Neural cell (in vitro differentiated cells): ENCODE results near the gene RANBP1. TPM values are rescaled to one million over a fixed set of nuclear protein-coding genes. Genes with fewer than 3 reads are reported as not detected.
A peak's percentile ranks its signal among the peaks of the same experiment; 100 is the strongest.

Experiments
- H2AFZ ChIP-seq: fragments of 200-600, 300-800 bp; sonication (generic), shearing (Covaris generic); 2 replicates; pipeline ENCODE4 v1.6.0; 2014; ENCODE audit warnings: low read depth, mild to moderate bottlenecking, antibody characterized with exemption, low read length, moderate library complexity
- H3F3A ChIP-seq: fragments of 200-600 bp; shearing (Covaris generic); 2 replicates; pipeline ENCODE4 v1.6.1; 2016; ENCODE audit warnings: mild to moderate bottlenecking, moderate library complexity, mixed read lengths, antibody characterized with exemption, low read length; ENCODE audit not compliant: insufficient read depth, poor library complexity, severe bottlenecking
- H3K27ac ChIP-seq: fragments of 200-600, 300-800 bp; sonication (generic), shearing (Covaris generic); 2 replicates; pipeline ENCODE4 v1.5.1; 2014; ENCODE audit warnings: mild to moderate bottlenecking, low read length, moderate library complexity
- H3K27me3 ChIP-seq: fragments of 300-800, 200-600 bp; sonication (generic), shearing (Covaris generic); 2 replicates; pipeline ENCODE4 v1.6.0; 2014; ENCODE audit warnings: mild to moderate bottlenecking, low read depth, low read length, moderate library complexity; ENCODE audit not compliant: insufficient read depth
- H3K36me3 ChIP-seq: fragments of 300-800, 200-600 bp; sonication (generic), shearing (Covaris generic); 2 replicates; pipeline ENCODE4 v1.5.1; 2014; ENCODE audit warnings: mild to moderate bottlenecking, antibody characterized with exemption, low read length, moderate library complexity; ENCODE audit not compliant: insufficient read depth
- H3K4me2 ChIP-seq: fragments of 300-800, 200-600 bp; sonication (generic), shearing (Covaris generic); 2 replicates; pipeline ENCODE4 v1.6.0; 2014; ENCODE audit warnings: mild to moderate bottlenecking, low read length
- H3K4me3 ChIP-seq: fragments of 300-800, 200-600 bp; sonication (generic), shearing (Covaris generic); 2 replicates; pipeline ENCODE4 v1.5.1; 2014; ENCODE audit warnings: mild to moderate bottlenecking, low read length, moderate library complexity
- H3K79me2 ChIP-seq: fragments of 200-600 bp; shearing (Covaris generic); replicated peaks from 2 replicates; pipeline ENCODE4 v1.6.0; 2014; ENCODE audit warnings: mild to moderate bottlenecking, low read length, moderate library complexity; ENCODE audit not compliant: insufficient read depth
- H3K9ac ChIP-seq: fragments of 300-800, 200-600 bp; sonication (generic), shearing (Covaris generic); 2 replicates; pipeline ENCODE4 v1.6.1; 2016; ENCODE audit warnings: mild to moderate bottlenecking, low read length, mixed read lengths
- H3K9me2 ChIP-seq: fragments of 200-600 bp; shearing (Covaris generic); 2 replicates; pipeline ENCODE4 v1.6.1; 2016; ENCODE audit warnings: mild to moderate bottlenecking, low read length, mixed read lengths; ENCODE audit not compliant: insufficient read depth
- H3K9me3 ChIP-seq: fragments of 200-600, 300-800 bp; sonication (generic), shearing (Covaris generic); 2 replicates; pipeline ENCODE4 v1.6.1; 2016; ENCODE audit warnings: mild to moderate bottlenecking, mixed run types, low read length, moderate library complexity, mixed read lengths
- H4K20me1 ChIP-seq: fragments of 200-600 bp; shearing (Covaris generic); 2 replicates; pipeline ENCODE4 v1.6.1; 2016; ENCODE audit warnings: mild to moderate bottlenecking, mixed run types; ENCODE audit not compliant: insufficient read depth
- EP300 ChIP-seq: fragments of 450-650 bp; conservative IDR thresholded peaks from 2 replicates; pipeline ENCODE4 v1.6.1; 2014; ENCODE audit warnings: antibody characterized with exemption, mild to moderate bottlenecking, moderate library complexity; ENCODE audit not compliant: poor library complexity, severe bottlenecking
- EZH2 ChIP-seq: fragments of 200-600, 300-800 bp; shearing (Covaris generic), sonication (generic); IDR thresholded peaks from 2 replicates; pipeline ENCODE4 v1.6.1; 2014; ENCODE audit warnings: antibody characterized with exemption, low read length, borderline replicate concordance, mild to moderate bottlenecking; ENCODE audit not compliant: insufficient read depth, poor library complexity, severe bottlenecking
- MXI1 ChIP-seq: fragments of 450-650 bp; conservative IDR thresholded peaks from 2 replicates; pipeline ENCODE4 v1.6.1; 2014; ENCODE audit warnings: antibody characterized with exemption, mild to moderate bottlenecking; ENCODE audit not compliant: poor library complexity, severe bottlenecking
- POLR2AphosphoS5 ChIP-seq: IDR thresholded peaks from 2 replicates; pipeline ENCODE4 v1.6.1; 2012
- RAD21 ChIP-seq: fragments of 450-650 bp; conservative IDR thresholded peaks from 2 replicates; pipeline ENCODE4 v1.6.1; 2014; ENCODE audit warnings: antibody characterized with exemption, mild to moderate bottlenecking, moderate library complexity
- SMC3 ChIP-seq: fragments of 450-650 bp; conservative IDR thresholded peaks from 2 replicates; pipeline ENCODE4 v1.6.1; 2014; ENCODE audit warnings: antibody characterized with exemption, mild to moderate bottlenecking, moderate library complexity; ENCODE audit not compliant: poor library complexity
- TAF1 ChIP-seq: IDR thresholded peaks from 2 replicates; pipeline ENCODE4 v1.6.1; 2012; ENCODE audit warnings: low read depth
- polyA plus RNA-seq: library from polyadenylated mRNA; depleted of rRNA; stranded (reverse); fragments of >200 nt; gene quantifications from 2 replicates; pipeline ENCODE4 v1.2.3, GENCODE V29; 2014
- TF ChIP-seq, protein P1 (sequence below): IDR thresholded peaks from 2 replicates; pipeline ENCODE4 v1.6.1; 2012; ENCODE audit warnings: borderline replicate concordance
- TF ChIP-seq, protein P2 (sequence below): fragments of 450-650 bp; IDR thresholded peaks from 2 replicates; pipeline ENCODE4 v1.5.1; 2014; ENCODE audit warnings: antibody characterized with exemption, mild to moderate bottlenecking, moderate library complexity; ENCODE audit not compliant: poor library complexity, severe bottlenecking

RANBP1 gene
- polyA plus RNA-seq, 1 donor from 2014 or later, result 360 TPM

DNA sequence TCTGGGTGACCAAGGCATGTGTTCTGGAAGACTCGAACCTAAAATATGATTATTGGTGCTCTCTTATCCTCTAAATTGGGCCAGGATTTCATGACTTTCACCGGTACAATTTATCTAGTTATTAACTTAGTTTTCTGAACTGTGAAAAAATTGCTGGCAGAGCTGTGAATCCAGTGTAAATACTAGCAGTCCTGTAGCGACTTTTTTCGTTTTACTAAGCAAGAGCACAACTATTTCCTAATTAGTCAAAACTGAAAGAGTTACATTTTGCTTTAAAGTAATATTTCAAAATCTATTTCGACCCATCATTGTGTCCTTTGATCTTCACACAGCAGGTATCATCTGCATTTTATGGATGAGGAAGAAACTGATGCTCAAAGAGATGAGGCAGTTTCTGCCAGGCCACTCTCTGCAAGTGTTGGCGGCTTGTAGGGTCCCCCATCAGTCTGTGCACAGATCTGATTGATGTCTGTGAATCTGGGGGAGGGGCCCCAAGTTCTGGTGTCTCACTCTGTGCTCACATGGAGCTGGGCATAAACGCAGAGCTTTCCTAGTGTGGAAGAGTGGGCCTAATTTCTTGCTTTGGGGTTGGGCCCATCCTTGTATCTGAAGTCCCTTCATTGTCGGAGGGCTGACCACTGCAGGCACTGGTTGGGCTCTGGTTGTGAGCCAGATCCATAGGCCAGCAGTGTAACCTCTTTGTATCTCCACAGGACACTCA, 2.6 kb downstream of the RANBP1 start:
- Histone ChIP-seq H3K9me3 (no peaks in the 10 kb centered on the region), H3K79me2 (peaks cover 42% of the 10 kb centered on the region), H3K27me3 (no peaks in the 10 kb centered on the region), H3K9me2 (no peaks in the 10 kb centered on the region), H3K4me2 (peak overlapping the region; percentile 74), H4K20me1 (no peaks in the 10 kb centered on the region), H3K36me3 (no peaks in the 10 kb centered on the region), H3K4me3 (peak overlapping the region; percentile 98), H3F3A (no peaks in the 10 kb centered on the region), H3K27ac (peak overlapping the region; percentile 49), H3K9ac (peak overlapping the region; percentile 93), H2AFZ (no peak overlapping the region)
- TF ChIP-seq MXI1 (no peak), EZH2 (no peak), POLR2AphosphoS5 (no peak), TAF1 (no peak), EP300 (no peak), RAD21 (no peak), SMC3 (no peak)
- TF ChIP-seq, protein P1, sequence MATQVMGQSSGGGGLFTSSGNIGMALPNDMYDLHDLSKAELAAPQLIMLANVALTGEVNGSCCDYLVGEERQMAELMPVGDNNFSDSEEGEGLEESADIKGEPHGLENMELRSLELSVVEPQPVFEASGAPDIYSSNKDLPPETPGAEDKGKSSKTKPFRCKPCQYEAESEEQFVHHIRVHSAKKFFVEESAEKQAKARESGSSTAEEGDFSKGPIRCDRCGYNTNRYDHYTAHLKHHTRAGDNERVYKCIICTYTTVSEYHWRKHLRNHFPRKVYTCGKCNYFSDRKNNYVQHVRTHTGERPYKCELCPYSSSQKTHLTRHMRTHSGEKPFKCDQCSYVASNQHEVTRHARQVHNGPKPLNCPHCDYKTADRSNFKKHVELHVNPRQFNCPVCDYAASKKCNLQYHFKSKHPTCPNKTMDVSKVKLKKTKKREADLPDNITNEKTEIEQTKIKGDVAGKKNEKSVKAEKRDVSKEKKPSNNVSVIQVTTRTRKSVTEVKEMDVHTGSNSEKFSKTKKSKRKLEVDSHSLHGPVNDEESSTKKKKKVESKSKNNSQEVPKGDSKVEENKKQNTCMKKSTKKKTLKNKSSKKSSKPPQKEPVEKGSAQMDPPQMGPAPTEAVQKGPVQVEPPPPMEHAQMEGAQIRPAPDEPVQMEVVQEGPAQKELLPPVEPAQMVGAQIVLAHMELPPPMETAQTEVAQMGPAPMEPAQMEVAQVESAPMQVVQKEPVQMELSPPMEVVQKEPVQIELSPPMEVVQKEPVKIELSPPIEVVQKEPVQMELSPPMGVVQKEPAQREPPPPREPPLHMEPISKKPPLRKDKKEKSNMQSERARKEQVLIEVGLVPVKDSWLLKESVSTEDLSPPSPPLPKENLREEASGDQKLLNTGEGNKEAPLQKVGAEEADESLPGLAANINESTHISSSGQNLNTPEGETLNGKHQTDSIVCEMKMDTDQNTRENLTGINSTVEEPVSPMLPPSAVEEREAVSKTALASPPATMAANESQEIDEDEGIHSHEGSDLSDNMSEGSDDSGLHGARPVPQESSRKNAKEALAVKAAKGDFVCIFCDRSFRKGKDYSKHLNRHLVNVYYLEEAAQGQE, result no peak
- TF ChIP-seq, protein P2, sequence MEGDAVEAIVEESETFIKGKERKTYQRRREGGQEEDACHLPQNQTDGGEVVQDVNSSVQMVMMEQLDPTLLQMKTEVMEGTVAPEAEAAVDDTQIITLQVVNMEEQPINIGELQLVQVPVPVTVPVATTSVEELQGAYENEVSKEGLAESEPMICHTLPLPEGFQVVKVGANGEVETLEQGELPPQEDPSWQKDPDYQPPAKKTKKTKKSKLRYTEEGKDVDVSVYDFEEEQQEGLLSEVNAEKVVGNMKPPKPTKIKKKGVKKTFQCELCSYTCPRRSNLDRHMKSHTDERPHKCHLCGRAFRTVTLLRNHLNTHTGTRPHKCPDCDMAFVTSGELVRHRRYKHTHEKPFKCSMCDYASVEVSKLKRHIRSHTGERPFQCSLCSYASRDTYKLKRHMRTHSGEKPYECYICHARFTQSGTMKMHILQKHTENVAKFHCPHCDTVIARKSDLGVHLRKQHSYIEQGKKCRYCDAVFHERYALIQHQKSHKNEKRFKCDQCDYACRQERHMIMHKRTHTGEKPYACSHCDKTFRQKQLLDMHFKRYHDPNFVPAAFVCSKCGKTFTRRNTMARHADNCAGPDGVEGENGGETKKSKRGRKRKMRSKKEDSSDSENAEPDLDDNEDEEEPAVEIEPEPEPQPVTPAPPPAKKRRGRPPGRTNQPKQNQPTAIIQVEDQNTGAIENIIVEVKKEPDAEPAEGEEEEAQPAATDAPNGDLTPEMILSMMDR, result no peak

DNA sequence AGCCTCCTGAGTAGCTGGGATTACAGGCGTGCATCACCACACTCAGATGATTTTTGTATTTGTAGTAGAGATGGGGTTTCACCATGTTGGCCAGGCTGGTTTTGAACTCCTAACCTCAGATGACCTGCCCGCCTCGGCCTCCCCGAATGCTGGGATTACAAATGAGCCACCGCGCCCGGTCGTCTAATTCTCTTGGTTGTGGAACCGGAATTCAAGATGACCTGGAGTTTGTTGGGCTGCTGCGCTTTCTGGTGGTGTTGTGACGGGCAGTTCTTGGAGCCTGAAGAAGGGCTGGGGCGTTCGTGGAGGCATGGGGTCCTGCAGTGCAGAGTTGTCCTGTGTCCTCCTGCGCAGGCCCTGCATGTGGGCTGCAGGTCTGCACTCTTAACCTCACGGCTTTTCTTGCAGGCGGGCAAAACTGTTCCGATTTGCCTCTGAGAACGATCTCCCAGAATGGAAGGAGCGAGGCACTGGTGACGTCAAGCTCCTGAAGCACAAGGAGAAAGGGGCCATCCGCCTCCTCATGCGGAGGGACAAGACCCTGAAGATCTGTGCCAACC, 6.0 kb downstream of the RANBP1 start:
- no peaks in the 10 kb centered on the region for H3K36me3 ChIP-seq
- no peaks in the 10 kb centered on the region for H4K20me1 ChIP-seq

More for the DNA sequence above, 6.0 kb downstream of the RANBP1 start:
- H3K4me3 ChIP-seq, result no peak overlapping the region
- no peaks in the 10 kb centered on the region for H3K27me3 ChIP-seq
- no peak overlapping the region for H3K4me2 ChIP-seq
- no peak overlapping the region for H2AFZ ChIP-seq
- no peaks in the 10 kb centered on the region for H3F3A ChIP-seq
- peaks cover 25% of the 10 kb centered on the region for H3K79me2 ChIP-seq
- H3K9me3 ChIP-seq, result no peaks in the 10 kb centered on the region
- H3K27ac ChIP-seq, result no peak overlapping the region
- TF ChIP-seq MXI1 (no peak), EP300 (no peak), RAD21 (no peak), POLR2AphosphoS5 (no peak), EZH2 (no peak), TAF1 (no peak), SMC3 (no peak)
- TF ChIP-seq, protein P2, result no peak
- TF ChIP-seq, protein P1, result no peak
- no peak overlapping the region for H3K9ac ChIP-seq
- H3K9me2 ChIP-seq, result no peaks in the 10 kb centered on the region
